B cell (primary cell): ENCODE results near the gene MAPRE3. TPM values are rescaled to one million over a fixed set of nuclear protein-coding genes. Genes with fewer than 3 reads are reported as not detected.

Source experiments
- ATAC-seq: fragments of 200-7000 bp; cut with Tn5 transposase; one replicate; pipeline ENCODE4 v1.10.0; 2021; ENCODE audit warnings: low read depth, mild to moderate bottlenecking, moderate number of reproducible peaks, moderate library complexity
- CTCF ChIA-PET: fragments of 350-600 bp; sonication (Branson Sonifier 250); formaldehyde crosslinking; loops from one replicate; lab custom pipeline; 2021; ENCODE audit warnings: antibody characterized with exemption, inconsistent platforms; lab: Charles Lee
- POLR2A ChIA-PET: fragments of 350-600 bp; sonication (Branson Sonifier 250); formaldehyde crosslinking; loops from one replicate; lab custom pipeline; 2021; ENCODE audit warnings: antibody characterized with exemption; lab: Charles Lee
- DNase-seq: peaks from one replicate; pipeline ENCODE4 v3.0.0; 2013
- H2AFZ ChIP-seq: 2 replicates; pipeline ENCODE4 v1.6.1; 2012; ENCODE audit warnings: mild to moderate bottlenecking, low read depth, low read length; ENCODE audit not compliant: insufficient read depth, poor library complexity, severe bottlenecking
- H3K27ac ChIP-seq, 2 donors: 1 replicate in 1 of 2; 2 replicates in 1 of 2; pipeline ENCODE4 v1.5.1; 2012 to 2013; ENCODE audit warnings: low read length in 2 of 2, mild to moderate bottlenecking in 2 of 2, moderate library complexity in 1 of 2
- H3K27me3 ChIP-seq, 4 experiments: fragments of 200-600 bp in 1 of 4; sonication (generic) in 1 of 4; replicated peaks in 1 of 4; 1 replicate in 2 of 4; 2 replicates in 2 of 4; pipeline versions ENCODE4 v1.6.1 to v1.7.0; 2013 to 2016; ENCODE audit warnings: low read length in 3 of 4, mild to moderate bottlenecking in 2 of 4, mixed read lengths in 1 of 4, moderate library complexity in 1 of 4; ENCODE audit not compliant: insufficient read depth in 4 of 4, control insufficient read depth in 3 of 4; ENCODE audit errors: control extremely low read depth in 1 of 4
- H3K36me3 ChIP-seq, 2 experiments: replicated peaks in 1 of 2; 1 replicate in 1 of 2; 2 replicates in 1 of 2; pipeline versions ENCODE4 v1.6.1 to v1.7.1; 2013; ENCODE audit warnings: low read length in 1 of 2; ENCODE audit not compliant: insufficient read depth in 2 of 2, control insufficient read depth in 1 of 2; ENCODE audit errors: control extremely low read depth in 1 of 2, extremely low read depth in 1 of 2
- H3K4me1 ChIP-seq, 2 donors: fragments of 200-600 bp in 1 of 2; sonication (generic) in 1 of 2; 1 replicate in 1 of 2; 2 replicates in 1 of 2; pipeline versions ENCODE4 v1.5.1 to v1.6.1; 2013 to 2017; ENCODE audit warnings: low read length in 2 of 2; ENCODE audit not compliant: control insufficient read depth in 2 of 2, insufficient read depth in 2 of 2
- H3K4me2 ChIP-seq: replicated peaks from 2 replicates; pipeline ENCODE3; 2012; ENCODE audit warnings: mild to moderate bottlenecking, low read depth, low read length; ENCODE audit not compliant: poor library complexity, severe bottlenecking
- H3K4me3 ChIP-seq, 5 experiments: fragments of 200-600 bp in 1 of 5; sonication (generic) in 1 of 5; 1 replicate in 3 of 5; 2 replicates in 2 of 5; pipeline versions ENCODE4 v1.5.1 to v1.7.0; 2011 to 2016; ENCODE audit warnings: low read length in 4 of 5, mild to moderate bottlenecking in 4 of 5, low read depth in 2 of 5, control low read depth in 1 of 5, moderate library complexity in 1 of 5; ENCODE audit not compliant: insufficient read depth in 1 of 5; ENCODE audit errors: control extremely low read depth in 1 of 5, extremely low read depth in 1 of 5
- H3K79me2 ChIP-seq: fragments of 200-600 bp; sonication (generic); one replicate; pipeline ENCODE4 v1.6.0; 2016; ENCODE audit warnings: low read length; ENCODE audit not compliant: control insufficient read depth, insufficient read depth
- H3K9ac ChIP-seq: fragments of 200-600 bp; sonication (generic); 2 replicates; pipeline ENCODE4 v1.6.1; 2017; ENCODE audit warnings: mild to moderate bottlenecking, low read length, moderate library complexity
- H3K9me3 ChIP-seq, 3 donors: one replicate each; pipeline versions ENCODE4 v1.6.1 to v1.7.1; 2013; ENCODE audit warnings: low read length in 2 of 3; ENCODE audit not compliant: control insufficient read depth in 2 of 3, insufficient read depth in 1 of 3; ENCODE audit errors: control extremely low read depth in 1 of 3
- H4K20me1 ChIP-seq: 2 replicates; pipeline ENCODE4 v1.6.0; 2012; ENCODE audit warnings: mild to moderate bottlenecking, low read length; ENCODE audit not compliant: insufficient read depth, control insufficient read depth, poor library complexity, severe bottlenecking
- H3K27ac Mint-ChIP-seq: one replicate; pipeline ENCODE4 v1.8.0; 2021; ENCODE audit warnings: mixed read lengths
- H3K27me3 Mint-ChIP-seq: one replicate; pipeline ENCODE4 v1.8.0; 2021; ENCODE audit warnings: mixed read lengths
- H3K4me1 Mint-ChIP-seq: one replicate; pipeline ENCODE4 v1.8.0; 2021; ENCODE audit warnings: mixed read lengths
- H3K4me3 Mint-ChIP-seq: one replicate; pipeline ENCODE4 v1.8.0; 2021; ENCODE audit warnings: mixed read lengths
- H3K9me3 Mint-ChIP-seq: one replicate; pipeline ENCODE4 v1.8.0; 2022; ENCODE audit warnings: mixed read lengths; ENCODE audit not compliant: insufficient read depth
- EZH2 ChIP-seq: IDR thresholded peaks from 2 replicates; pipeline ENCODE4 v1.6.1; 2012; ENCODE audit warnings: borderline replicate concordance, low read depth, mild to moderate bottlenecking, moderate library complexity, low read length; ENCODE audit not compliant: insufficient read depth, poor library complexity, severe bottlenecking
- WGBS: methylation state at CpG from one replicate; pipeline ENCODE4 v1.1.5; 2013; ENCODE audit warnings: missing lambda C conversion rate; ENCODE audit not compliant: insufficient coverage; 5-methylcytosine and 5-hydroxymethylcytosine counted together
- intact Hi-C: fragments of 100-400 bp; cut with micrococcal nuclease; formaldehyde crosslinking; loops from one replicate; pipeline ENCODE4 v1.10.0; 2022
- polyA plus RNA-seq: library from polyadenylated mRNA; depleted of rRNA; stranded (reverse); fragments of >200 nt; gene quantifications from 2 replicates; pipeline ENCODE4 v1.2.3, GENCODE V29; 2012
- total RNA-seq, 2 donors: library from RNA; stranded (reverse); fragments of 120-200 nt in 1 of 2; gene quantifications; 1 replicate in 1 of 2; 2 replicates in 1 of 2; pipeline versions ENCODE4 v1.2.3 to v1.2.4, GENCODE V29; 2013 to 2022
- TF ChIP-seq, protein P1 (sequence below): fragments of 200-600 bp; IDR thresholded peaks from one replicate; pipeline ENCODE4 v1.8.0; 2022; ENCODE audit warnings: antibody characterized with exemption, mild to moderate bottlenecking

The MAPRE3 gene
- total and polyA plus RNA-seq, 2 donors (not counting 1 experiment from before 2014, with no cell fraction given) = 5.4 to 9.8 TPM

DNA sequence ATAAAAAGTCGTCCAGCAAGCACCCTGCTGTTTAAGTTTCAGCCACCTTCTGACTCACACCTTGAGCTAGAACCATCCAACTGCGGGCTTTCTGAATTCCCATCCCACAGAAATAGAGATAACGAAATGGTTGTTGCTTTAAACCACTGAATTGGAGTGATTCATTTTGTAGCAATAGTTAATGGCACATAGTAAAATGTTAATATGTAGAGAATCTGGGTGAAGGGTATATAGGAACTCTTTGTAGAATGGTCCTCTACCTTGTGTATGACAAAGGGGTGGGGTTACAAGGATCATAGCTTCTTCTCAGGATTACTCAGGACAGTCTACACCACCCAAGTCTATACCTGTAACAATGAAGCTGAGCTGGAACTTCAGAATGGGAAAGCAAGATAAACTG lies 2.4 kb upstream of the MAPRE3 start:
- Histone ChIP-seq H3K9ac (no peak overlapping the region), H4K20me1 (no peaks in the 10 kb centered on the region), H2AFZ (no peak overlapping the region), H3K4me2 (no peak overlapping the region), H3K36me3 (no peaks in the 10 kb centered on the region), H3K4me1 (peaks cover 11 to 12% of the 10 kb centered on the region in 2 donors), H3K79me2 (no peaks in the 10 kb centered on the region), H3K9me3 (no peaks in the 10 kb centered on the region), H3K27ac (no peak overlapping the region), H3K27me3 (peaks cover 2 to 11% (median 5%) of the 10 kb centered on the region in 4 experiments), H3K4me3 (no peak overlapping the region)
- TF ChIP-seq, protein P1, sequence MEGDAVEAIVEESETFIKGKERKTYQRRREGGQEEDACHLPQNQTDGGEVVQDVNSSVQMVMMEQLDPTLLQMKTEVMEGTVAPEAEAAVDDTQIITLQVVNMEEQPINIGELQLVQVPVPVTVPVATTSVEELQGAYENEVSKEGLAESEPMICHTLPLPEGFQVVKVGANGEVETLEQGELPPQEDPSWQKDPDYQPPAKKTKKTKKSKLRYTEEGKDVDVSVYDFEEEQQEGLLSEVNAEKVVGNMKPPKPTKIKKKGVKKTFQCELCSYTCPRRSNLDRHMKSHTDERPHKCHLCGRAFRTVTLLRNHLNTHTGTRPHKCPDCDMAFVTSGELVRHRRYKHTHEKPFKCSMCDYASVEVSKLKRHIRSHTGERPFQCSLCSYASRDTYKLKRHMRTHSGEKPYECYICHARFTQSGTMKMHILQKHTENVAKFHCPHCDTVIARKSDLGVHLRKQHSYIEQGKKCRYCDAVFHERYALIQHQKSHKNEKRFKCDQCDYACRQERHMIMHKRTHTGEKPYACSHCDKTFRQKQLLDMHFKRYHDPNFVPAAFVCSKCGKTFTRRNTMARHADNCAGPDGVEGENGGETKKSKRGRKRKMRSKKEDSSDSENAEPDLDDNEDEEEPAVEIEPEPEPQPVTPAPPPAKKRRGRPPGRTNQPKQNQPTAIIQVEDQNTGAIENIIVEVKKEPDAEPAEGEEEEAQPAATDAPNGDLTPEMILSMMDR = no peak
- TF ChIP-seq EZH2 = no peak
- Mint-ChIP-seq H3K4me1 (peaks cover 19% of the 10 kb centered on the region), H3K27me3 (peaks cover 28% of the 10 kb centered on the region), H3K9me3 (no peaks in the 10 kb centered on the region), H3K27ac (no peak overlapping the region), H3K4me3 (no peak overlapping the region)
- DNase-seq = no peak
- no peak for ATAC-seq
- intact Hi-C loops = no loop called here
- ChIA-PET CTCF (interaction anchor here (0.6 to 2.0 kb wide), 10 partner anchors 8 to 313 kb away, joined by 3 to 6 read pairs (median 3); partner anchors contain the start of gene KHK), POLR2A (no interaction called here)
- 88% methylated on average over 1 of the region's 3 CpGs for WGBS

DNA sequence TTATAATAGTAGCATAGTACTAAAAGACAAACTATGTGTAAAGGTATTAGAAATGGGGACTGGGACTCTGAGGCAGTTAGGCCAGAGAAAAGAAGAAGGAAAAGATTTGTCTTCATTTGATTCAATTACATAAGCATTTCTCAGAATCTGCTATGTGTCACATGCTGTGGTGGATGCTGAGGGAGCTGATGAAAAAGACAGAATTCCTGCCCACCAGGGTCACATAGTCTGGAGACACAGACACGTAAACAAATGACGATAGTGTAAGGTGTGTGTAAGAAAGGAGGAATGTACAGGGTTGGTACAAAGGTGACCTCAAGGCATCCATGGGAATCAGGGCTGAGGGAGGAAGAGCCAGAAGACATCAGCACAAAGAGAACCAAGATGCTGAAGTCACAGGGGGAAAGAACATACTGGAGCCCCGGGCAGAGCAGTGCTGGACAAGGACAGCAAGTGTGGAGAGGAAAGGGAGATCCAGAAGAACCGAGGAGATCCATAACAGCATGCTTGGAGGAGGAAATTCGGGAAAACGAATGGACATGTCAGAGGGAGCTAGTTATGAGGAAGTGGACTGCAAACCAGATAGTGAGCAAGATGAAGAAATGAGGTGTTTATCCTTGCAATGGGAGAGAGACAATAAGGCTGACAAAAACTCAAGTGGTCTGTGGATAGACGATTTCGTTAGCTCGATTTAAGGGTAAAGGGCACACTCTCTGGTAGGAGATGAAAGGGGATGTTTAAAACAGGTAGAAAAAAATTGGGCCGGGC lies 1.2 kb upstream of the MAPRE3 start:
- Histone ChIP-seq H2AFZ (no peak overlapping the region), H3K27me3 (peaks cover 2 to 11% (median 5%) of the 10 kb centered on the region in 4 experiments), H3K4me2 (no peak overlapping the region), H3K27ac (no peak overlapping the region), H3K79me2 (no peaks in the 10 kb centered on the region), H3K4me1 (peaks cover 11 to 12% of the 10 kb centered on the region in 2 donors), H4K20me1 (no peaks in the 10 kb centered on the region), H3K4me3 (no peak overlapping the region), H3K9ac (no peak overlapping the region), H3K9me3 (no peaks in the 10 kb centered on the region), H3K36me3 (no peaks in the 10 kb centered on the region)
- ChIA-PET POLR2A (interaction anchor here (0.6 kb wide), 1 partner anchor 118 kb away, joined by 5 read pairs; no protein-coding TSS in a partner anchor), CTCF (interaction anchor here (0.9 to 1.8 kb wide), 7 partner anchors 7 to 312 kb away, joined by 3 to 6 read pairs (median 3); partner anchors contain the start of gene KHK)
- Mint-ChIP-seq H3K27ac (no peak overlapping the region), H3K27me3 (peaks cover 28% of the 10 kb centered on the region), H3K9me3 (no peaks in the 10 kb centered on the region), H3K4me3 (peak overlapping the region; percentile 70), H3K4me1 (peaks cover 19% of the 10 kb centered on the region)
- intact Hi-C loops = no loop called here
- TF ChIP-seq EZH2 = no peak
- TF ChIP-seq, protein P1 = no peak
- no peak for DNase-seq
- ATAC-seq = no peak
- WGBS = 72% methylated on average over 10 of the region's 10 CpGs
